Activated CD4-positive, alpha-beta T cell treated with anti-CD3 and anti-CD28 coated beads for 36 hours (primary cell): ENCODE measurements around the gene EPHB6. TPM values are rescaled to one million over a fixed set of nuclear protein-coding genes. Genes with fewer than 3 reads are reported as not detected.
A peak's percentile ranks its signal among the peaks of the same experiment; 100 is the strongest.

Source experiments
- ATAC-seq: fragments of 200-7000 bp; cut with Tn5 transposase; one replicate; pipeline ENCODE4 v1.10.0; 2021; ENCODE audit warnings: mild to moderate bottlenecking, moderate library complexity
- CTCF ChIA-PET: fragments of 350-600 bp; sonication (Branson Sonifier 250); formaldehyde crosslinking; loops from one replicate; lab custom pipeline; 2021; ENCODE audit warnings: antibody characterized with exemption; lab: Charles Lee
- POLR2A ChIA-PET: fragments of 350-600 bp; sonication (Branson Sonifier 250); formaldehyde crosslinking; loops from one replicate; lab custom pipeline; 2021; ENCODE audit warnings: antibody characterized with exemption, inconsistent platforms; lab: Charles Lee
- DNase-seq: peaks from one replicate; pipeline ENCODE4 v3.0.0-alpha.2; 2020
- H3K27ac Mint-ChIP-seq: one replicate; pipeline ENCODE4 v1.8.0; 2021; ENCODE audit warnings: mixed read lengths
- H3K27me3 Mint-ChIP-seq: one replicate; pipeline ENCODE4 v1.8.0; 2021; ENCODE audit warnings: mixed read lengths
- H3K36me3 Mint-ChIP-seq: one replicate; pipeline ENCODE4 v1.8.0; 2021; ENCODE audit warnings: low read depth, mixed read lengths
- H3K4me1 Mint-ChIP-seq: one replicate; pipeline ENCODE4 v1.8.0; 2021; ENCODE audit warnings: mixed read lengths
- H3K4me3 Mint-ChIP-seq: one replicate; pipeline ENCODE4 v1.8.0; 2021; ENCODE audit warnings: mild to moderate bottlenecking, moderate library complexity, mixed read lengths
- H3K9me3 Mint-ChIP-seq: one replicate; pipeline ENCODE4 v1.8.0; 2021; ENCODE audit warnings: low read depth, mixed read lengths
- intact Hi-C, 2 experiments: fragments of 100-400 bp; cut with DNase I in 1 of 2; cut with micrococcal nuclease in 1 of 2; formaldehyde crosslinking; loops; one replicate each; pipeline versions ENCODE4 v1.14.2 to v1.15.1; 2022 to 2024; cut with DNase I, micrococcal nuclease
- total RNA-seq, 2 experiments: library from RNA; stranded (reverse); gene quantifications; one replicate each; pipeline ENCODE4 v1.2.3, GENCODE V29; 2021

Gene EPHB6
- total RNA-seq, 2 experiments from 2014 or later: 14.7 to 15.1 TPM

DNA sequence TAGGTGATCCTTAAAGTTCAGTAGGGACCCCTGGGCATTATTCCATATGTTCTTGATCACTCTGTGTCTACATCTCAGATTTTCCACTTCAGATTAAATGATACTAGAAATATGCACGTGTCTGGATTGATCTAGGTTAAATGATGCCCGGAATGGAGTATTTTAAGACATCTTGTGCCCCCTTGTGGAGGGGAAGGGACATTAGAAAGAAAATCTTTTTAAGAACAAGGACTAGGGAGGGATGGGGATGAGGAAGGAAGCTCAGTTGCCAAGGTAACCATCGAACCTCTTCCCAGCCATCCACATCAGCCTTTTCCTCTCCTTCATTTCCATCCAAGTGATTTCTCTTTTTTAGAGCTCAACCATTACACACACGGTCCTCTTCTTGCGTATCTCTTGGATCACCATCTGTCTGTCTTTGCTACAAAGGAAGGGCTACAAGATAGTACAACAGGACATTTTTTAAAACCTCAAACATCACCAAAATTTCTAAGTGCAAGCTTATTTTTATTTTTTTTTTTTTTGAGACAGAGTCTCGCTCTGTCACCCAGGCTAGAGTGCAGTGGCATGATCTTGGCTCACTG lies 43.6 kb upstream of the EPHB6 start:
- Mint-ChIP-seq H3K27me3 (no peaks in the 10 kb centered on the region), H3K27ac (peak overlapping the region; percentile 99), H3K9me3 (no peaks in the 10 kb centered on the region), H3K4me3 (peak overlapping the region; percentile 68), H3K36me3 (no peaks in the 10 kb centered on the region), H3K4me1 (peaks cover 83% of the 10 kb centered on the region)
- ChIA-PET POLR2A (interaction anchor here (0.6 to 6.3 kb wide), 9 partner anchors 14 to 492 kb away, joined by 3 to 176 read pairs (median 5); no protein-coding TSS in a partner anchor), CTCF (interaction anchor here (0.6 to 11.2 kb wide), 53 partner anchors 9 to 509 kb away, joined by 3 to 182 read pairs (median 5); no protein-coding TSS in a partner anchor)
- intact Hi-C loops: loop anchor here (1.0 to 10.0 kb wide), 14 partner anchors 43 to 836 kb away; partner anchors contain the start of gene TAS2R38 (in 1 of the 2)
- peak; percentile 52 for DNase-seq
- no peak for ATAC-seq

DNA sequence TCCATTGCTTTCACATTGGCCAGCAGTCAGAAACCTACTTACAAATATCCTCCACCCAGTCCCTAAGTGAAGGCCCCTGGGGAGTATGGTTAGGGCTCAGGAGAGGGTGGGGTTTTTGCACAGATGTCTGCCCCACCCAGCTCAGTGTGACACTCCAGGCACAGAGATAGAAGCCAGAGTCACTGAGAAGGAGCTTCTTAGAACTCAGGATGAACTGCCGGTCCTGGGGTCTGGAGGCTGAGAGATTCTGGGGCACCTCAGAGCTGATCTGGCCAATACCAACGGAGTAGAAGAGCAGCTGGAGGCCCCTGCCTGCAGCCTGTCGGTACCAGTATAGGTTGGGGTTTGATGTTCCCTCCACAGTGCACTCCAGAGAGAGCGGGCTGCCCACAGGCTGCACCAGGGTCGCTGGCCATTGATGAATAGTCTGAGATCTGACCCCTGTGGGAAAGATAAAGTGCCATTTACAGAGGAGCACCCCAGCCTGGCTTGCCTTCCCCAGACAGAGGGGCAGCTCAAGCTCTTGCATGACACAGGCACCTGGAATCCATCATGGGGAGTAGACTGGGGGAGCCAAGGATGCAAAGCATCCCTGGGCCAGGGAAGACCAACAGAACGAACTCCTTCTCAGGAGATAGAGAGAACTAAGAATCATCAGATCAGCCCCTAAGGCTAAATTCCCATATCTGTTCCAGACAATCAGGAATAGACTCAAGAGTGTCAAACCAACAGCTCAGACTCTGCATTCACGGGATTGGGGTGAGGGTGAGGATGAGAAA lies 42.2 kb upstream of the EPHB6 start:
- intact Hi-C loops: loop anchor here in 1 of 2 experiments (1.0 to 10.0 kb wide), 4 partner anchors 180 to 838 kb away; partner anchors contain the start of gene TAS2R38
- Mint-ChIP-seq H3K9me3 (no peaks in the 10 kb centered on the region), H3K4me3 (peak overlapping the region; percentile 65), H3K27ac (peak overlapping the region; percentile 99), H3K4me1 (peaks cover 75% of the 10 kb centered on the region), H3K36me3 (no peaks in the 10 kb centered on the region), H3K27me3 (no peaks in the 10 kb centered on the region)
- no peak for ATAC-seq
- no peak for DNase-seq
- POLR2A ChIA-PET: interaction anchor here (0.9 to 6.3 kb wide), 5 partner anchors 15 to 180 kb away, joined by 3 to 176 read pairs (median 6); no protein-coding TSS in a partner anchor
- CTCF ChIA-PET: interaction anchor here (0.5 to 11.2 kb wide), 35 partner anchors 8 to 511 kb away, joined by 3 to 182 read pairs (median 5); no protein-coding TSS in a partner anchor

DNA sequence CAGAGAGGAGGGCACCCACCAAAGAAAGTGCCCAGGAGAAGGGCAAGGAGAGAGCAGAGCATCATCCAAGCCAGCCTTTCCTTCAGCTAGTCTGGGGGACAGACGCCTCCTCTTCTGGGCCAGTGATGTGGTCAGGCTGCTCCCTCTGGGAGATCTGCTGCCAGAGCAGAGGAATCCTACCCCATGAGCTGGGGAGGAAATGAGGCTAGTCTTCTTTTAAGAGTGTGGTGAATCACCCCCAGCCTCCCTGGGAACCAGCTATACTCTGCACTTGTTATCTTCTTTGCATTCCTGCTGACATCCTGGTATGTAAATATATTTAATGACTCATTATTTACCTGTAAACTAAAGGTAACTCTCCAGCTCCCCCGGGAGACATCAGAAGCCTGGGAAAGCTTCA lies 41.6 kb upstream of the EPHB6 start:
- no peaks in the 10 kb centered on the region for H3K27me3 Mint-ChIP-seq
- H3K27ac Mint-ChIP-seq: peak overlapping the region; percentile 99
- peak overlapping the region; percentile 65 for H3K4me3 Mint-ChIP-seq
- H3K36me3 Mint-ChIP-seq: no peaks in the 10 kb centered on the region
- CTCF ChIA-PET: interaction anchor here (0.6 to 11.2 kb wide), 25 partner anchors 7 to 512 kb away, joined by 3 to 182 read pairs (median 5); no protein-coding TSS in a partner anchor
- H3K4me1 Mint-ChIP-seq: peaks cover 73% of the 10 kb centered on the region
- POLR2A ChIA-PET: interaction anchor here (0.5 to 1.2 kb wide), 5 partner anchors 23 to 1076 kb away, joined by 3 to 4 read pairs (median 3); no protein-coding TSS in a partner anchor
- ATAC-seq (no peak), DNase-seq (peak; percentile 41)
- intact Hi-C loops: loop anchor here in 1 of 2 experiments (1.0 to 10.0 kb wide), 4 partner anchors 181 to 838 kb away; partner anchors contain the start of gene TAS2R38
- H3K9me3 Mint-ChIP-seq: no peaks in the 10 kb centered on the region

DNA sequence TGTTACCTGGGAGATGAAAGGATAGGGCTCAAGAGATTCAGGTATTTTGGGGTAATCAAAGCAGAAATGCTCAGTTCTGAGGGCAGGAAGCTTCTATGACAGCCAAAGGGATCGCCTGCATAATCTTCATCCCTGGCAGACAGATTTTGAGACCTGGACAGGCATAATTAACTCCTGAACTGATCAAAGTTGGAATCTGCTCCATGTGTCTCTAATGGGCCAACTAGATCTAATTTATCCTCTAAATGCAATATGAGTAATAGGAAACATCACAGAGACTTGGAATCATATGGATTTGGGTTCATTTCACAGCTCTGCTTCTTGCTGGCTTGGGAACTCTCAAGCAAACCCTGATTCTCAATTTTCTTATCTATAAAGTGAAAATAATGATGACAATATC lies 41.2 kb upstream of the EPHB6 start:
- ChIA-PET CTCF (interaction anchor here (0.5 to 11.2 kb wide), 29 partner anchors 7 to 667 kb away, joined by 3 to 182 read pairs (median 5); no protein-coding TSS in a partner anchor), POLR2A (interaction anchor here (0.5 to 1.2 kb wide), 5 partner anchors 23 to 1076 kb away, joined by 3 to 4 read pairs (median 3); no protein-coding TSS in a partner anchor)
- H3K27ac Mint-ChIP-seq: peak overlapping the region; percentile 99
- H3K27me3 Mint-ChIP-seq: no peaks in the 10 kb centered on the region
- ATAC-seq (no peak), DNase-seq (no peak)
- H3K9me3 Mint-ChIP-seq: no peaks in the 10 kb centered on the region
- H3K36me3 Mint-ChIP-seq: no peaks in the 10 kb centered on the region
- intact Hi-C loops: loop anchor here in 1 of 2 experiments (1.0 to 10.0 kb wide), 4 partner anchors 181 to 839 kb away; partner anchors contain the start of gene TAS2R38
- H3K4me1 Mint-ChIP-seq: peaks cover 72% of the 10 kb centered on the region
- H3K4me3 Mint-ChIP-seq: peak overlapping the region; percentile 65

DNA sequence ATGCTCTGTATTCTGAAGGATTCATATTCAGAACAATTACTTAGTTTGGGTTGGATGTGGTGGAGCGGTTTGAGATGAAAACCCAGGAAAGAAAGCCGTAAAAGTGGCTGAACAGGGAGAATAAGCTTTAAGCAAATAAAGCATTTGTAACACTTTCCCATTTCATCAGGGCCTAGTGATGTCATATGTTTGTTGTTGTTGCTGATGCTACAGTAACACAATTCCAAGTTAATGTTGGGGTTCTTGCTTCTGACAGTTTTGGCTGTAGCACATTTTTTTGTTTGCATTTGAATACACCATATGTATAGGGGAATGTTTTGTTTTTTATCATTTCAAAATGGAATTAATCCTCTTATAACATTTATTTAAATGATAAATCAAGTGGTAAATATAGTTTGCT lies 40.4 kb upstream of the EPHB6 start:
- CTCF ChIA-PET: interaction anchor here (0.5 to 11.2 kb wide), 17 partner anchors 18 to 666 kb away, joined by 3 to 182 read pairs (median 4); no protein-coding TSS in a partner anchor
- Mint-ChIP-seq H3K9me3 (no peaks in the 10 kb centered on the region), H3K4me3 (peak overlapping the region; percentile 43), H3K4me1 (peaks cover 72% of the 10 kb centered on the region), H3K36me3 (no peaks in the 10 kb centered on the region), H3K27me3 (no peaks in the 10 kb centered on the region), H3K27ac (peak overlapping the region; percentile 45)
- POLR2A ChIA-PET: interaction anchor here (0.5 kb wide), 1 partner anchor 17 kb away, joined by 3 read pairs; no protein-coding TSS in a partner anchor
- intact Hi-C loops: loop anchor here in 1 of 2 experiments (5.0 to 10.0 kb wide), 3 partner anchors 188 to 840 kb away; partner anchors contain the start of gene TAS2R38
- ATAC-seq (no peak), DNase-seq (no peak)

DNA sequence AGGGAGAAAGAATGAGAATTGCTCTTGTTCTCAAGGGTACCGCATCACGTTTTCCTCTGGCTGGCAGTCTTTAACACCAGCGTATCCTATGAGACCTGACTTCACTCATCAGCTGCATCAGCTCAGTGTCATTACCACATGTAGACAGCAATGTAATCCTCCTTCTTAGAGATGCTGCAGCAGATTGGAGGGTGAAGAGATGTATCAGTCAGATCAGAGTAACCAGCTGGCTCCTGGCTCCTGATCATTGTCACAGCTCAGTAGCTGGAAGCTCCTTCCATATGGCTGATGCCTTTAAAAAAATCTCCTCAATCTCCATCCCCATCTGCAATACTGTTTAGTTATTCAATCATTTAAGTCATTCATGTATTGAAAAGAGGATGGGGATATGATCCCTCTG lies 39.7 kb upstream of the EPHB6 start:
- Mint-ChIP-seq H3K4me1 (peaks cover 65% of the 10 kb centered on the region), H3K9me3 (no peaks in the 10 kb centered on the region), H3K36me3 (no peaks in the 10 kb centered on the region), H3K27me3 (no peaks in the 10 kb centered on the region), H3K4me3 (no peak overlapping the region), H3K27ac (peak overlapping the region; percentile 7)
- ChIA-PET CTCF (interaction anchor here (0.7 to 11.2 kb wide), 9 partner anchors 19 to 492 kb away, joined by 3 to 182 read pairs (median 6); no protein-coding TSS in a partner anchor), POLR2A (interaction anchor here (1.4 kb wide), 1 partner anchor 16 kb away, joined by 3 read pairs; no protein-coding TSS in a partner anchor)
- DNase-seq (no peak), ATAC-seq (peak; percentile 21)
- intact Hi-C loops: loop anchor here in 1 of 2 experiments (10.0 kb wide), 1 partner anchor 840 kb away; the partner anchor contains the start of gene TAS2R38

DNA sequence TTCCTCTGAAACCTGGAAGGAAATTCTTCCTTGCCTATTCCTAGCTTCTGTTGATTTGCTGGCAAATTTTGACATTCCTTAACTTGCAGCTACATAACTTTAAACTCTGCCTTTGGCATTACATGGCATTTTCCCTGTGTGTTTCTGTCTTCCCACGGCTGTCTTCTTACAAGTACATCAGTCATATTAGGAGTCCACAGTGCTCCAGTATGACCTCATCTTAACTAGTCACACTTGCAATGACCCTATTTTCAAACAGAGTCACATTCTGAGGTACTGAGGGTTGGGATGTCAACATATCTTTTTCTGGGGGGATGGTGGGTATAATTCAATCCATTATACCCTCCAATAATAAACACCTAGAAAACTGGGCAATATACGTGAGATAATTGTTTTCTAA lies 37.4 kb upstream of the EPHB6 start:
- intact Hi-C loops: loop anchor here in 1 of 2 experiments (10.0 kb wide), 1 partner anchor 843 kb away; the partner anchor contains the start of gene TAS2R38
- ChIA-PET POLR2A (interaction anchor here (0.6 kb wide), 1 partner anchor 515 kb away, joined by 11 read pairs; no protein-coding TSS in a partner anchor), CTCF (interaction anchor here (0.7 to 2.7 kb wide), 7 partner anchors 10 to 493 kb away, joined by 3 to 9 read pairs (median 5); no protein-coding TSS in a partner anchor)
- no peaks in the 10 kb centered on the region for H3K36me3 Mint-ChIP-seq
- peaks cover 43% of the 10 kb centered on the region for H3K4me1 Mint-ChIP-seq
- H3K9me3 Mint-ChIP-seq: peaks cover 1% of the 10 kb centered on the region
- H3K27me3 Mint-ChIP-seq: no peaks in the 10 kb centered on the region
- ATAC-seq (peak; percentile 42), DNase-seq (no peak)
- H3K27ac Mint-ChIP-seq: peak overlapping the region; percentile 2
- H3K4me3 Mint-ChIP-seq: no peak overlapping the region

DNA sequence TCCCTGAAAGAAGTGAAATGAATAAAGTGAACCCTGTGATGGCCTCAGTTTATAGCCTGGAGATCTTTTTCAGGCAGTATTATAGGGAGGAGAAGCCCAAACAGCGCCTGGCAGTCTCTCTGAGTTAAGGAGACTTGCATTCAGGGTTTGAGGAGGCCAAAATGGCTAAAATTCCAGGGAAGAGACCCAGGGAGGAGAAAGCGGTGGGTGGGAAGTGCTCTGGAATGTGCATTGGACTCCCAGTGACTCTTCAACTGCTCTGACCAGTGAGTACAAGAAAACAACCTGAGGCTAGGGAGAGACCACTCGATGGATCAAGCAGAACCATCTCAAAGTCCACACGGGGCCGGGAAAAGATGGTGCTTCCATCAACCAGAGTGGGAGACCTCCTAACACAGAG lies 35.3 kb upstream of the EPHB6 start:
- intact Hi-C loops: loop anchor here in 1 of 2 experiments (10.0 kb wide), 1 partner anchor 845 kb away; the partner anchor contains the start of gene TAS2R38
- Mint-ChIP-seq H3K9me3 (peaks cover 1% of the 10 kb centered on the region), H3K4me3 (no peak overlapping the region), H3K27me3 (no peaks in the 10 kb centered on the region), H3K27ac (no peak overlapping the region), H3K4me1 (peaks cover 24% of the 10 kb centered on the region), H3K36me3 (no peaks in the 10 kb centered on the region)
- ATAC-seq: no peak
- ChIA-PET POLR2A (no interaction called here), CTCF (interaction anchor here (0.6 to 4.0 kb wide), 5 partner anchors 8 to 396 kb away, joined by 3 to 39 read pairs (median 4); no protein-coding TSS in a partner anchor)
- DNase-seq: no peak

DNA sequence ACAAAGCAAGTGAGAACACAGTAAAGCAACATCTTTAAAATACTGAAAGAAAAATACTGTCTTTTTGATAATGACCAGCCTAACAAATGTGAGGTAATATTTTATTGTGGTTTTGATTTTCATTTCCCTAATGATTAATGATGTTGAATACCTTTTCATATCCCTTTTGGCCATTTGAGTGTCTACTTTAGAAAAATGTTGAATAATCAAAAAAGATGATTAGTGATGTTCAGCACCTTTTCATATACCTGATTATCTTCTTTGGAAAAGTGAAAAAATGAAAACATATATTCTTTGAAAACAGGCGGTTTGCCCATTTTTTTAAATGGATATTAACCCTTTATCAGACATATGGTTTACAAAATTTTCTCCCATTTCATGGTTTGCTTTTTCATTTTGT lies 32.2 kb upstream of the EPHB6 start:
- ATAC-seq (no peak), DNase-seq (no peak)
- Mint-ChIP-seq H3K27me3 (no peaks in the 10 kb centered on the region), H3K36me3 (peaks cover 2% of the 10 kb centered on the region), H3K9me3 (peaks cover 4% of the 10 kb centered on the region), H3K4me1 (peaks cover 16% of the 10 kb centered on the region), H3K27ac (no peak overlapping the region), H3K4me3 (no peak overlapping the region)
- ChIA-PET POLR2A (no interaction called here), CTCF (interaction anchor here (1.0 kb wide), 3 partner anchors 12 to 306 kb away, joined by 3 to 4 read pairs (median 4); no protein-coding TSS in a partner anchor)
- intact Hi-C loops: no loop called here

DNA sequence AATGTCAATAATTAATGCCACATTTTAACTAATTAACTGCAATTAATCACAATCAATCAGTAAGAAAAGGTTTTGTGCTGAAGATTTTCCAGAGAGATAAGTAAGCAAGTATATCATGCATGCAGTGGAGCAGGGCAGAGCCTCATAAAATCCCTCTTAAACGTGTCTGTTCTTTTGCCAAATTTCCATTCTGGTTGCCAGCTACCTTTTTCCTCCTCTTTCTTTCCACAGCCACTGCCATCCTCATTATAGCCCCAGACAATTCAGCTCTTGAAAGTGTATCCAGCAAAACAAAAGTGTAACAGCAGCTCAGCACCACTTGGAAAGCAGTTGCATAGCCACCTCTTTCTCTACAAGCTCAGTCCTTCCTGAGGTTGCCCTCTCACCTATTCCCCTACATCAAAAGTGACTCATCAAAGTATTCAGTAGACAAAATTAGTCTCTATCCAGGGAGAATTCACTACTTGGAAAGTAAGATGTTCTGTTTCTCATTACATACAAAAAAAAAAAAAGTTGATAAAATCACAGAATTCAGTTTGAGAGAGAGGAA lies 26.9 kb upstream of the EPHB6 start:
- Mint-ChIP-seq H3K27me3 (no peaks in the 10 kb centered on the region), H3K27ac (no peak overlapping the region), H3K4me1 (peaks cover 16% of the 10 kb centered on the region), H3K9me3 (peaks cover 2% of the 10 kb centered on the region), H3K4me3 (no peak overlapping the region), H3K36me3 (peaks cover 2% of the 10 kb centered on the region)
- ChIA-PET CTCF (interaction anchor here (0.8 to 2.3 kb wide), 4 partner anchors 10 to 35 kb away, joined by 3 to 5 read pairs (median 5); partner anchors contain the start of gene EPHB6), POLR2A (interaction anchor here (0.7 kb wide), 1 partner anchor 247 kb away, joined by 6 read pairs; no protein-coding TSS in a partner anchor)
- DNase-seq: no peak
- ATAC-seq: peak; percentile 49
- intact Hi-C loops: no loop called here
